Panc1 (cell line): ENCODE results near the gene CYP2J2.

ENCODE experiments used
- SIN3A ChIP-seq: IDR thresholded peaks from 2 replicates; pipeline ENCODE4 v1.6.1; 2012; ENCODE audit warnings: low read depth, mild to moderate bottlenecking, low read length, moderate library complexity, borderline replicate concordance; ENCODE audit not compliant: insufficient read depth
- TF ChIP-seq, protein P1 (sequence below): fragments of 450-650 bp; IDR thresholded peaks from 2 replicates; pipeline ENCODE4 v1.5.1; 2017; ENCODE audit warnings: mild to moderate bottlenecking
- TF ChIP-seq, protein P2 (sequence below), 2 experiments: IDR thresholded peaks; 2 replicates each; pipeline ENCODE4 v1.6.1; 2011 to 2012; ENCODE audit warnings: low read depth in 2 of 2, control low read depth in 1 of 2, low read length in 1 of 2, mild to moderate bottlenecking in 1 of 2, moderate library complexity in 1 of 2; ENCODE audit not compliant: insufficient read depth in 1 of 2

DNA sequence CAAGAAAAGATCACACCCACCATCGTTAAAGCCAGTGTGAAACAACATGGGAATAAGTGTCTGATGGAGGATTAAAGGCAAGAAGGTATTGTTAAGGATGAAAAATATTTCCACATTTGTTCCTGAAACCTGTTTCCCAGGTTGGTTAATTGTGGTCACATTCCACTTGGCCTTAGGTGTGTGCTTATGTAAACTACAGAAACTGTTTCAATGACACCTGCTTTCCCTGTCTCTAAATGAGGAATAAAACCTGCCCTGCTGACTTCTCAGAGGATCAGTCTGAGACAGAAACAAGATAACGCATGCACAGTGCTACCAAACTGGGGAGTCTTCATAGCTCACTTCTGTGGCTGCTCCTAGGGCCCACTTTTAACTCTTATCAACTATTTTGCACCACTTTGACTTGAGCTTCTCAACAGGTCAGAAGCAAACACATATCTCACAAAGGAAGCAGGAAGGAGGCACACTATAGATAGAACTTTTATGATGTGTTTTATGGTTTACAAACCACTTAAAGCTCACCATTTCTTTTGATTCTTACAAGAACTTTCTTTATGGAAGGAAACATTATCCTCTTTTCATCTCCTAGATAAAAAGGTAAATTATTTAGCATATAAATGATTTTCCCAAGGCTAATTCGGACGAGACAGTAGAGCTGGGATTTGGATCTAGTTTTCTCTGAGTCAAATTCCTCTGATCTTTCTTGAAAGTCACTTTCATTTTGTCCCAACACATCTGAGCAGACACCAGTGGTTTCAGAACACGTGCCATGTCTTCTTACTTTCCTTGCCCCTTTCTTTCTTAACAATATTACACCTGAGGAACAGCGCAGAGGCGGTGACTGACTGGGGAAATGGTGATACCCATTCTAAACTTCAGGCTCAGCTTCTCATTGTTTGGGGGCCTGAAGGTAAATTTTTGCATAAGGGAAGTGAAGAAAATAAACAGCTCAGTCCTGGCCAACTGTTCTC is 33.4 kb downstream of the CYP2J2 start:
- TF ChIP-seq, protein P1, sequence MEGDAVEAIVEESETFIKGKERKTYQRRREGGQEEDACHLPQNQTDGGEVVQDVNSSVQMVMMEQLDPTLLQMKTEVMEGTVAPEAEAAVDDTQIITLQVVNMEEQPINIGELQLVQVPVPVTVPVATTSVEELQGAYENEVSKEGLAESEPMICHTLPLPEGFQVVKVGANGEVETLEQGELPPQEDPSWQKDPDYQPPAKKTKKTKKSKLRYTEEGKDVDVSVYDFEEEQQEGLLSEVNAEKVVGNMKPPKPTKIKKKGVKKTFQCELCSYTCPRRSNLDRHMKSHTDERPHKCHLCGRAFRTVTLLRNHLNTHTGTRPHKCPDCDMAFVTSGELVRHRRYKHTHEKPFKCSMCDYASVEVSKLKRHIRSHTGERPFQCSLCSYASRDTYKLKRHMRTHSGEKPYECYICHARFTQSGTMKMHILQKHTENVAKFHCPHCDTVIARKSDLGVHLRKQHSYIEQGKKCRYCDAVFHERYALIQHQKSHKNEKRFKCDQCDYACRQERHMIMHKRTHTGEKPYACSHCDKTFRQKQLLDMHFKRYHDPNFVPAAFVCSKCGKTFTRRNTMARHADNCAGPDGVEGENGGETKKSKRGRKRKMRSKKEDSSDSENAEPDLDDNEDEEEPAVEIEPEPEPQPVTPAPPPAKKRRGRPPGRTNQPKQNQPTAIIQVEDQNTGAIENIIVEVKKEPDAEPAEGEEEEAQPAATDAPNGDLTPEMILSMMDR = no peak
- TF ChIP-seq, protein P2, sequence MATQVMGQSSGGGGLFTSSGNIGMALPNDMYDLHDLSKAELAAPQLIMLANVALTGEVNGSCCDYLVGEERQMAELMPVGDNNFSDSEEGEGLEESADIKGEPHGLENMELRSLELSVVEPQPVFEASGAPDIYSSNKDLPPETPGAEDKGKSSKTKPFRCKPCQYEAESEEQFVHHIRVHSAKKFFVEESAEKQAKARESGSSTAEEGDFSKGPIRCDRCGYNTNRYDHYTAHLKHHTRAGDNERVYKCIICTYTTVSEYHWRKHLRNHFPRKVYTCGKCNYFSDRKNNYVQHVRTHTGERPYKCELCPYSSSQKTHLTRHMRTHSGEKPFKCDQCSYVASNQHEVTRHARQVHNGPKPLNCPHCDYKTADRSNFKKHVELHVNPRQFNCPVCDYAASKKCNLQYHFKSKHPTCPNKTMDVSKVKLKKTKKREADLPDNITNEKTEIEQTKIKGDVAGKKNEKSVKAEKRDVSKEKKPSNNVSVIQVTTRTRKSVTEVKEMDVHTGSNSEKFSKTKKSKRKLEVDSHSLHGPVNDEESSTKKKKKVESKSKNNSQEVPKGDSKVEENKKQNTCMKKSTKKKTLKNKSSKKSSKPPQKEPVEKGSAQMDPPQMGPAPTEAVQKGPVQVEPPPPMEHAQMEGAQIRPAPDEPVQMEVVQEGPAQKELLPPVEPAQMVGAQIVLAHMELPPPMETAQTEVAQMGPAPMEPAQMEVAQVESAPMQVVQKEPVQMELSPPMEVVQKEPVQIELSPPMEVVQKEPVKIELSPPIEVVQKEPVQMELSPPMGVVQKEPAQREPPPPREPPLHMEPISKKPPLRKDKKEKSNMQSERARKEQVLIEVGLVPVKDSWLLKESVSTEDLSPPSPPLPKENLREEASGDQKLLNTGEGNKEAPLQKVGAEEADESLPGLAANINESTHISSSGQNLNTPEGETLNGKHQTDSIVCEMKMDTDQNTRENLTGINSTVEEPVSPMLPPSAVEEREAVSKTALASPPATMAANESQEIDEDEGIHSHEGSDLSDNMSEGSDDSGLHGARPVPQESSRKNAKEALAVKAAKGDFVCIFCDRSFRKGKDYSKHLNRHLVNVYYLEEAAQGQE (IDR thresholded peaks at IDR 0.05; ENCODE audit: insufficient read depth in 1 of 2, low read depth in 2 of 2, low read length in 1 of 2) = no peak
- TF ChIP-seq SIN3A = no peak
